CMK (cell line): ENCODE results near the gene MAMDC2.
"Not testable (repeated sequence)": the region's sequence is repeated elsewhere in the genome, so short reads cannot be mapped to it uniquely, and the experiment has no call there.

ENCODE experiments used
- DNase-seq: peaks from one replicate; pipeline ENCODE4 v3.0.0-alpha.2; 2010; ENCODE audit warnings: low read depth

Gene MAMDC2

DNA sequence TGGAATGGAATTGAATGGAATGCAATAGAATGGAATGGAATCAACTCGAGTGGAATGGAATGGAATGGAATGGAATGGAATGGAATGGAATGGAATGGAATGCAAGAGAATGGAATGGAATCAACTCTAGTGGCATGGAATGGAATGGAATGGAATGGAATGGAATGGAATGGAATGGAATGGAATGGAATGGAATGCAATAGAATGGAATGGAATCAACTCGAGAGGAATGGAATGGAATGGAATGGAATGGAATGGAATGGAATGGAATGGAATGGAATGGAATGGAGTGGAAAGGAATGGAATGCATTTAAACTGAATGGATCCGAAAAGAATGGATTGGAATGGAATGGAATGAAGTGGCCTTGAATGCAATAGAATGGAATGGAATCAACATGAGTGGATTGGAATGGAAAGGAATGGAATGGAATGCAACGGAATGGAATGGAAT, 5.5 kb upstream of the MAMDC2 start:
- DNase-seq: not testable (repeated sequence)

DNA sequence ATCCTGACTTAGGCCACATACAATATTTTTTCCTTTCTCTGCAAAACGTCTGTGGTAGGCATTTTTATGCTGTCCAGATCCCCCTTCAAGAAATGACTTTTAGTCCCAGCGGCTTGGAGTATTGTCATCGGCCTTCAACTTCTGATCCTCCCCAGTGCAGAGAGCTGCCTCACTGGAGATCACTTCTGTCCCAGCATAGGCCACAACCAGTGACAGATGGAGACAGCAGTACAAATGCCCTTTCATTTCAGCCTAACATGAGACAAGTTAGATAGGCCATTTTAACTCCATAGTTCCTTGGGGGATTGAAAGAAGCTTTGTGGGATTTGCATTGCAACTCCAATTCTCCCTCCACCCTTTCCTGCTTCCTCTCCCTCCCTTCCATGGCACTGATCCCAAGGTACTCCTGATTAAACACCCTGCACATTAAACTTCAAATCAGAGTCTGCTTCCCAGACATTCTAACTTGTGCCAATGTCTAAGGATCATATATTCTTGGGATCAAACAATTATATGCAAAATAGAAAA, 3.2 kb upstream of the MAMDC2 start:
- no peak for DNase-seq

DNA sequence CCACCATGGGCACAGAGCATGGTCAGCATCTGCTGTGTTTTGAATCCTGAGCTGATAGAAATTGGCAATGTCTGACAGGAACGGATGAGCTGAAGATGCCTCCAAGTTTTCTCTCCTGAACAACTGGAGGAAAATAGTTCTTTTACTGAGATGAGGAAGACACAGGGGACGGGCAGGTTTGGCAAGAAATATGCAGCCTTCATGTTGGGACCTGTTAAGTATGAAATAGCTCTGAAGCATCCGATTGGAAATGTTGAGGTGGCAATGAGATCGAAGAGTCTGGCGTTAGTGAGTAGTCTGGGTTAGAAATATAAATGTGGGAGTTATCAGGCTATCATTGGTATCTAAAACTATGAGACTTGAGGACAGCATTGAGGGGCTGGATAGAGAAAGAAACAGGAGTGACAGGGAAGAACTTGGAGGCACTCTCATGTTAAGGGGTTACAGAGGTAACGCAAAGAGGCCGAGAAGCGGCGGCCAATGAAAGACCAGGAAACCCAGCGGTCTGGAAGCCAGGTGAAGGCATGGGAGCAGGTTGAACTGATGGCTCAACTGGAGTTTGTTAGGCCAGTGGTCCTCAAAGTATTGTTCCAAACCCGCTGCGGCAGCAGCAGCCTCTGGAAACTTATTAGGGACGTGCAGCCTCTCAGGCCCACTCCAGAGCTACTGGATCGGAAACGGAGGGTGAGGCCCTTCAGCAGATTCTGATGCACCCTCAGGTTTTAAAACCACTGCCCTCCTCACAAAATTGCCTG, 1.0 kb upstream of the MAMDC2 start:
- DNase-seq: no peak

DNA sequence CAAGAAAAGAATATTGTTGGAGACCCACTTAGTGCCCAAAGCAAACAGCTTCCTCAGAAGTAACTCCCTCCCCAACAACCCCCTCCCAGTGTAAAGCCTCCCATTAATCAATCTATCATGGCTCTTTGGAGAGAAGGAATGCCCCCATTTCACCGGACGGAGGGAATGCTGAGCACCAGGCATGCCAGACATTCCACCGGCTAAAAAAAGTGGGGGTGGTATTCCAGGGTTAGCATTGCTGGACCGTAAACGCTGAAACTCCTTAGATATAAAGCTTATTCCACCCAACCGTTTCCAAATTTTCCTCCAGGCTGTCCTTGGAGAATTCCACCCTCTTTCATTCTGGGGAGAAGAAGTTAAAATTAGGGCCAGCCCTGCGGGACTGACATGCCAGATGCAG, 363 bp upstream of the MAMDC2 start:
- DNase-seq: no peak

DNA sequence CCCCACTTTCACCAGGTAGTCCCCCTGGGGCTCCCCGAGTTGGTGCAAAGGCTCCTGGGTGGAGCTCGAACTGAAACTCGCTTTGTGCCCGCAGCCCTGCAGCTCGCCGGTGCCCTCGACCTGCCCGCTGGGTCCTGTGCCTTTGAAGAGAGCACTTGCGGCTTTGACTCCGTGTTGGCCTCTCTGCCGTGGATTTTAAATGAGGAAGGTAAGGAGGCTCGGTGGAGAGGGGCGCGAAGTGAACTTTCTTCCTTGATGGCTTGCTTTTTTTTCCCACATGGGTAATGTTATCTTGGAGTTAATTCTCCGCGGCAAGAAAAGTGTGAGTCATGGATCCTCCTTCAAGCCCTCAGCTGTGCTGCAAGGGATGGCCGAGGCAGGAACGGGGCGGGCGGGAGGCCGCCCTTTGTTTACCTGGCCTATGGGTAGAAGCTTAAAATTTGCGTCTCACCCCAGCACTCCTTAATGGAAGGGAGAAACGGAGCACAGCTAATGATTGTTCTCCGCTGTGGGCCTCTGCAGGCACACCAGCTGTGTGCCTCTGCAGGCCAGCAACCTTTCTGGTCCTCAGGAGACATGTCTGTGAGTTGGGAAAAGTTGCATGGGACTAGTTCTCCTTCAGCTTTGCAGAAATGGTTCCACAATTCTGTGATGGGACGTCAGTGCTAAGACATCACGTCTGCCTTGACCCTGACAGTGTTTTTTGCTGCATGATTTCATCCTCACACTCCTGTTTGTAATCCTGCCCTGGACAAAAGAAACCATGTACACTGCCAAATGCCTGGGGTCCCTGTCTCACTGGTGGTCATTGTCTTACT, 1.1 kb downstream of the MAMDC2 start:
- no peak for DNase-seq

DNA sequence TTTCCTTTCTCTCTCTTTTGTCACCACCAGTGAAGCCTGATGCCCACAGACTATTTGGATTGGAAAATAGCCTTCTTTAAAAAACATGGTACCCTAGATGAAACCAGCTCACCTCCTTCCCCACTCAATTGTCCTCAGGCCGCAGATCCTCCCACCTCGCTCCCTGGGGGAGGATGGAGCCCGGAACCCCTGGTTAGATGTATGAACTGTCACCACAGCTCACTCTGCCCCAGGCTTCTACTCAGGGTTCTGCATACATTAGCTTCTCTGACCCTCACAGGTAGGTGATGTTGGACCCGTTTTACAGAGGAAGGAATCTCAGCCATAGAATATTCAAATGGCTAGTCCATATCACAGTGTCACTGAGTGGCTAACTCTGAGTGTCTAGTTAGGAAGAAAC, 1.8 kb downstream of the MAMDC2 start:
- no peak for DNase-seq

DNA sequence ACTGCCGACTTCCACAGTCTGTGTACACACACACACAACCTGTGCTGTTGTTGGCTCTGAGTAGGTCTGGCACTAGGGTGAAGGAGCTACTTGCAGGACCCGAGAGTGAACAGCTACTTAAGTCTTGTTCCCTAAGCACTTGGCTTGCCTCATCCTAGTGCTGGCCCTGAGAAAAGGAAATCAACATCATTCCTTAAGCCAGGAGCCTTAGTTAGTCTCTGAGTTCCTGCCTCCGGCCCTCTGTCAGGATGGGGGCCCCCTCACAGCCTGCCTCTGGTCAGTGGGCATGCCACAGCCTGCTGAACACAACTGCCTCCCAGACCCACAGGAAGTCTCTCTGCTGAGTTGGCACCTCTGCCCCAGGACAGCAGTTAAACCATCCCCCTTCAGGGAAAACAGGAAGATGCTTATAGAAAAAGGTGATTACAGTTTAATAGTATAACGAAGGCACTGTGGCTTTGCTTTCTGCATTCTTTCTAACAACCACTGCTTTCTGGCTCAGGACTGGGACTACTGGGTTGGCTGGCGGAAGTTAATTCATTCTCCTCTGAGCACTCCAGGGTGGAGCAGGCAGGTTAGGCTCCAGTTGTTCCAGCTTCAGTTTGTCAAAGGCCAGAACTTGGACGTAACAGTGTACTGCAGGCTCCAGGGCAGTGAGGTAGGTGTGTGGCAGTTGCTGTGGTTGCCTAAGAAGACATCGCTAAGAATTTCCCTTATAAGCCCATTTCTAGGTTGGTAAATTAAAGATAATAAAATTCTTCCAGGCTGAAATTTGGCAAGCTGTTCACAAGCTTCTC, 2.8 kb downstream of the MAMDC2 start:
- DNase-seq: no peak

DNA sequence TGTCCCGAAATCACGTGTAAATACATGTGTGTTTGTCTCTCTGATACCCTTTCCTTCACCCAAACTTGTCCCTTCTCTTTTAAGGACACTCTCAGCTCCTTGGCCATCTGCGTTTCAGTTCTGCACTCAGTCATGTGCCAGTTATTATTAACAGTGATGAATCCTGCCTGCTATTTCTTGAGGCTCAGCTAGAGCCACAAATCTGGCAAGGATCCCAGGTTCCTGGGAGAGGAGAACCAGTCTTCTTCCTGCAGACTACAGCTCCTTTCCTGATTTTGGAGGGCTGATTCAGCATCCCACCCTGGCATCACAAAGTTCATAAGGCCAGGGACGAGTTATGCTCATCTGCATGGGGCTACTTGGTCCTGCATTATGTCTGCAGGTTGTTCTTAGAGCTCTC, 5.6 kb downstream of the MAMDC2 start:
- no peak for DNase-seq

DNA sequence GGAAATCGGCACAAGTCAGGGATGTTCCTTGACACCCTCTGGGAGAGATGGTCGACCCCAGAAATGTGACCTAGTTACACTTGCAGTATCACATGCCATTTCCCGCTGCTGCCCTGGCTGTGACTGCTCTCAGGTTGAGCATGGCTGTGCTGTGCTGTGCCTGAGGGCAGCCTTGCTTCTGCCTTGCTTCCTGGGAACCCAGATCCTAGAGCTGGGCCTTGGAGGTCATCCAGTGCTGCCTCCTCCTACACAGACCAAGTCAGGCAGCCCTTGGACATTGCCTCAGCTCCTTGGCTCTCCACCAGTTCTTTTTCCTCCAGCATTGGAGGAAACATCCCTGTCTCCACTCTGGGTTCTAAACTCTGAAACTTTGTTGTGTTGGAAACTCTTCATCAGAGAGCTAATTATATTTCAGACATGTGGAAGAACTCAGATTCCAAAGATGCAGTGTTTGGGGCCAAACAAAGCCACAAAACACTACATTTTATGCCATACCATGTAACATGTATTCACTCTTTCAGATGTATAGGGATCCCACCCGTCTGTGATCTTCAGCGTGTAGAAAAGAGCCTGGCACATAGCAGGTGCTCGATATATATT, 6.1 kb downstream of the MAMDC2 start:
- no peak for DNase-seq

DNA sequence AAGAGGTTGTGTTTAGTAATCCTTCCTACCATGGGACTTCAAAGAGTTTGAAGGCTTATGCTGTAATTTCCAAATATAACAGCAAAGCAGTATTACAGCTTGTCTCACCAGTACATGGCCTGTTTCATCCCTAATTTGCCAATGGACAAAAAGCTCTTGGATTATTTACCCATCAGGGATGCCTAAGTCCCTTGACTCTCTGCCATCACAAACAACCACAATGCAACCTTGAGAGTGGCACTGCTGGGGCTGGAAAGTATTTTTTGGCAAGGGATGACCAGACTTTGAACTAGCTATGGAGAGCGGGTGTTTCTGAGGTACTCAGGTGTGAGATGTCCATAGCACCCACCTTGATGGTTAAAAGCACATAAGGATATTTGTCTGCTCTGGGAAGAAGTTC, 9.1 kb downstream of the MAMDC2 start:
- DNase-seq: no peak

DNA sequence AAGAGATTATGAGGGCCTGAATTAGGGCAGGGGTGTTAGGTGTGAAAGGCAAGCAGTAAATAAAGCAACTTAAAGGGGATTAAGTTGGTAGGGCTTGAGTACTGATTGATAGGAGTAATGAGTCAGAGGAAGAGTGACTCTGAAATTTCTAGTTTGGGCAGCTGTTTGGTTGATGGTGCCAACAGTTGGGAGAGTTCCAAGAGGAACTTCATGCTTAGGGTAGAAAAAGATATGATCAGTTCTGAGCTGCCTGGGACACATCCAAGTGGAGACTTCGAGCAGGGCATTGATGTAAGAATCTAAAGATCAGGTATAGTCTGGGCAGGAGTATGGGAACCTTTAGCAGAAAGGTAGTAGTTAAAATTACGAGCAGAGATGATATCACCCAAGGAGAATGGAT, 10.2 kb downstream of the MAMDC2 start:
- no peak for DNase-seq

DNA sequence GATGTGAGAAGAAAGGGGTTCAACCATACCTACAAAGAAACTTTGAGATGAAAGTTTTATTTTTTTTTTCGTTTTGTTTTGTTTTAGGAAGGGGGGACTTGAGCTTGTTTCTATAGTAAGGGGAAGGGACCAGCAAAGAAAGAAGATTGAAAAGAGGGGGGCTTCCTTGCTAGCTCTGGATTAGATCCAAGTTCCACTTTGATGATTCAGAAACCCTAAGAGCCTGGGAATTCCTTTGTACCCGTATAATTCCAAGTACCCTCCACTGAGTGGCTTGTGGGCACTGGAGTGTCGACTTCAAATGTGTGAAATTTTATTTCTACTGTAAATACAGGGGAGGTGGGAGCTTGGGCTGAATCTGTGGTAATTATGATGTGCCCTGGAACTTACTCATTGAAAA, 10.9 kb downstream of the MAMDC2 start:
- DNase-seq: no peak

DNA sequence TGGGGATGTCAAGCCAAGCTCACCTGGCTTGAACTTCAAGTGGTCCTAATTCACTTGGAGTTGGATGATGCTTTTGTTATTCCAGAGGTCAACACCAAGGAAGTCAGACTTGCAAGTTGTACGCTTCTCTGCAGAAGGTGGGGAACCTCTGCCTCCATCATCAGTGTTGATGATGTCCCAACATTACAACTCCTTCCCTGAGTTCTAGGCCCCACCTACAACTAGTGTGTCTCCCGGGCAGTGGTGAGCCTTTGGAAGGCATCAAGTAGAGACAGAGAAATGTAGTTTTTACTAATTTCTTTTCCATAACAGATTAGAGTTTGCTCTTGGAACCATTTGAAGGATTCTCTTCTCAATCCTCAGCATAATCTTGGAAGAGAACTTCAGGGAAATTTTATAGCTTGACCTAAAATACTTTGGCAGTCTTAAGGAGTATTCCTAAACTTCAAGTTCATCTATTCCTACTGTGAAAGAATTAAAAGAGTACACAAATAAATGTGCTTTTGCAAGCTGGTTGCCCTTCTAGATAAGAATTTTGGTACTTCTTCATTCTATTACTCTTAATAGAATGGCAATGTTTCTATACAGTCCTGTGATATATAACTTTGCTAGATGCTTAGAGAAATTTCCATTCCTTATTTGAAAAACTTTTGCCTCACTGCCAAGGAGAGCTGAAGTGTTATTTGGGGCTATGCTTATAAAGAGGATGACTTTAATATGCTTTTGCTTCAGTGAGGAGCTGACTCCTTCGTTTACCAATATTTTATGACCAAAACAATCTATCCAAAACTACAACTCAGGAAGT, 12.0 kb downstream of the MAMDC2 start:
- no peak for DNase-seq

DNA sequence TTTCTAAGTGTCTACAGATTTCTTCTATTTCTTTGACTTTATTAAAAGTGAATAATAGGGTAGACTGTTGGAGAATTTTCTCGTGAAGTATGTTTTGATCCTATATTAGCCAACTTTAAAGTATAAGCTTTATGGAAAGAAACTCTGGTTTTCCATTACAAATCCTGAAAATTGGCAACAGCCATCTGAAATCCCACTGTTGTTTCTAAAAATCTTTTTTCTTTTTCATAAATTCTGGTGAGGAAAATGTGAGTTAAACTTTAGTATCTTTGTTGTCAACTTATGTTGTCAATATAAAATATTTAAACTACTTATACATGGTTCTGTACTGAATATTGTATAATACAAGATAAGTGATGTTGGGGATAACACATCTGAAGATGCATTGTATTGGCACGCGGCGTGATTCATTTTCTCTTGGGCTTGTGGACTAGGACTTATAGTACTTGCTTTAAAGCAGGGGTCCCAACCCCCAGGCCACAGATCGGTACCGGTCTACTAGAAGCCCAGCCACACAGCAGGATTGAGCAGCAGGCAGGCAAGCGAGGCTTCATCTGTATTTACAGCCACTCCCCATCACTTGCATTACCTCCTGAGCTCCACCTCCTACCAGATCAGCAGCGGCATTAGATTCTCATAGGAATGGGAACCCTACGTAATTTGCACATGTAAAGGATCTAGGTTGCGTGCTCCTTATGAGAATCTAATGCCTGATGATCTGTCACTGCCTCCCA, 12.7 kb downstream of the MAMDC2 start:
- DNase-seq: no peak

DNA sequence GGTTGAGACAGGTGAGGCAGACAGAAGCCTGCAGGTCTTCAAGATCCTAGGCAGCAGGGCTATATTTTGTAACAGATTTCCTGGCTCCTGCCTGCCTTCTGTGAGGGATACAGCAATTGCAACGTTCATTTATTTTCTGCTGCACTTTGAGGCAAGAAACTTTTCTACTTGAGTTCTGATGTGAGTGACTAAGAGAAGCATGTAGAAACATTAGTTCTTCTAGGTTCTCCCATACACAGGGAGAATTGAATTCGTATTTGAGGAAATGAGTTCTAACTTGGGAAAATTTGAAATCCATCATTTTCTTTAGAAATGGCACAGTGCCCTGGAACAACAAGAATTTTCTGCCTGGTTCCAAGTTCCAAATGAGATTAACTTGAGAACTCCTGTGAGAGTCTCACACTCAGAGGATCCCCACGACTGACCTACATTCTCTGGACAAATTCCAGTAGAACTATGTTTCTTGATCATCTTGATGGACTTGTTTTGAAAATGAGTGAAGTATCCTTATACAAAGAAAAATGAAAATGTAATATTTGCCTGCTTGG, 15.0 kb downstream of the MAMDC2 start:
- DNase-seq: no peak

DNA sequence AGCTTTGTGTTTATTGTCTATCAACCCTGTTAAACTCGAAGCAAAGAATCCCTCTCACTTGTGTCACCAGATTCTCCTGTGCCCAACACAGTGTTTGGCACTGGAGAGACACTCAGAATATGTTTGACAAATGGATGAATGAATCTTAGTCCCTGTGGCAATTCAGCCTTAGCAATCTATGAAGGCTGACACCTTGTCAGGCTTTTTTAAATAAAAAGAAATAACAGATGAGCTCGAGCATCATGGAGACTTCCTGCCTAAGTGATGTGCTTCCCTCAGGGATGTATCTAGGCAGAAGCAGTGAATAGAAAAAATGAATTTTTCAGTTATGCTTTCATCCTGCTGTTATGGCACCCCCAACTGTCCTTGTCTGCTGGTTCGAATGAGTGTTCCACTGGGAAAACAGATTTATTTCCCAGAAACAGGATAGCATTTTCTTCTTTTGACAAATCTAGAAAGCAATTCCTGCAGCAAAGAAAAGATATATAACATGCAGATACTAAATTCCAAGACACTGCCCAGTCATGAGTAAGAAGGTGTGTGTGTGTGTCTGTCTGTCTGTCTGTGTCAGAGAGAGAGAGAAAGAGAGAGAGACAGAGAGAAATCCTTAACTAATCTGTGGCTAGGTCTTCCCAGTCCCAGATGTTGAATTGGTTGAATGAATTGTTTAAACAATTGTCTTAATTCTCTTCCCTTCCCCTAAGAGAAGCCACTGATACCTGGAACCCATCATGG, 16.7 kb downstream of the MAMDC2 start:
- no peak for DNase-seq

DNA sequence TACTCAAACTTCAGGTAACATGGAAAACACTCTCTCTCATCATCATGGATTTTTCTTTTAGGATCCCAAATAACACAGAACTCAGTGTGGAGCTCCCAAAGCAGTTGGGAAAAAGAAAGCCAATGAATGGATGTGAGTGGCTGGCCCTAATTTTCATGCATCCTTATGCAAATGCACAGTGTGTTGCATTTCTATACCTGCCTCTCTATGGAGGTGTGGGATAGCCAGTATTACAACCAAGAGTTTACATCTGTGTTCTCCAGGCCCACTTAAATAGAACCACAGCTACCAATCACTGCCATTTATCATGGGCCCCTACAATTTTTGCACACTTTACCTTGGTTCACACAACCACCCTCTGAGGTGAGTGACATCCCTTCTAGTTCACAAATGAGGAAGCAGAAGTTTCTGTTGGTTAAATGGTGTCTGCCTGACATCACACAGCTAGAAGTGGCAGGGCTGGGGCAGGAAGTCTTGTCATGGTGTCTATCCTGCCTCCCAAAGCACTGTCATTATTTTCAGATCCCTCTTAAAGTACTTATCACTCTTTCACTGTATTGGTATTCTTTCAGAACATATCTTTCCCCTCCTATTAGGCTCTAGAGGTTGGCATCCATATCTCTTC, 17.3 kb downstream of the MAMDC2 start:
- no peak for DNase-seq

DNA sequence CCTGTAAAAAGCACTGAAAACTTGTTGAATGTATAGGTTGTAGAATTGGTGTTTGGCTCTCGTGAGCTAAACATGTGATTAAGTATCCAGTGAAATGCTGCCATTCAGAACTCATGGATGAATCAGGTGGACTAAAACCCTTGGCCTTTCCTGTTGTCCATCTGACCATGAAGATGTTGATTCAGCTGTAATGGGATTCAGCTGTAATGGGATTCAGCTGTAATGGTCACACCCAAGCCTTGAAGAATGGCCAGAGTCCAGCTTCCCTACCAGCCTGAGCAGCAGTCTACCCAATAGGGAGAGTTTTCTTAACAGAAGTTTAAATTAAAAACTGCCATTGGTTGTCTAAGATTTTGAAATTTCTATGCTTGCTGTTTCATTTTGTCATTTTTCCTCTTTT, 18.1 kb downstream of the MAMDC2 start:
- no peak for DNase-seq

DNA sequence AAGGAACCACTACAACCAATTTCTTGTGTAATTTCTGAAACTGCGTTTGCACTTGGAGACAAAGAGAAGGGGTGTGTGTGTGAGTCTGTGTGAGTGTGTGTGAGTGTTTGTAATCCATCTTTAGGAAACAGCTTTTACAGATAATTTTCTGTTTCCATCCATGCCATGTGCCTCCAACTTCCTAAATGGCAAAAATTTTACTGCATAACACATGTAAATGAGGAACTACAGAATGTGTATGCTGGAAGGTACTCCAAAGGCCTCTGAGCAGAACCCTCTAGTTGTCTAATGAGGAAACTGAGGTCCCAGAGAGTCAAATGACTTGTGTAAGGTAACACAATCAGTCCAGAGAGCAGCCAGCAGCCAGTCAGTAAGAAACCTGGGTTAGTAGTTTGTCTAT, 20.8 kb downstream of the MAMDC2 start:
- no peak for DNase-seq
